ENCODE data around the gene JARID2. TPM values are rescaled to one million over a fixed set of nuclear protein-coding genes. Genes with fewer than 3 reads are reported as not detected.

The JARID2 gene
- polyA plus RNA-seq, 1 donor (not counting 4 experiments of a cell fraction or from before 2014, with no cell fraction given): 11.0 TPM

- H2AFZ ChIP-seq (ENCODE audit: control insufficient read depth, low read length): no peak overlapping the region
- dilution Hi-C loops (cut with MboI; ENCODE audit: extremely low pct_ligation_motif_present, low sequenced_read_pairs): no loop called here
- peak overlapping the region; percentile 85 for H3K27ac ChIP-seq (ENCODE audit: control insufficient read depth, insufficient read depth, low read length)
- H3K36me3 ChIP-seq (ENCODE audit: control insufficient read depth in 2 of 2, extremely low read depth in 1 of 2, insufficient read depth in 2 of 2, low read length in 2 of 2): no peaks in the 10 kb centered on the region
- peaks cover 94% of the 10 kb centered on the region for H3K79me2 ChIP-seq (ENCODE audit: control insufficient read depth, insufficient read depth, low read length)
- no peaks in the 10 kb centered on the region for H3K27me3 ChIP-seq (ENCODE audit: control insufficient read depth, extremely low read depth, insufficient read depth, low read length)
- H3K9ac ChIP-seq (ENCODE audit: control insufficient read depth, extremely low read depth, insufficient read depth, low read length): peak overlapping the region; percentile 30
- peaks cover 7% of the 10 kb centered on the region for H3K9me1 ChIP-seq (ENCODE audit: control insufficient read depth, extremely low read depth, insufficient read depth, low read length)
- H3K9me3 ChIP-seq (ENCODE audit: control insufficient read depth, low read depth, low read length): no peaks in the 10 kb centered on the region
- H3K4me3 ChIP-seq (ENCODE audit: control insufficient read depth in 2 of 3, extremely low read depth in 1 of 3, insufficient read depth in 2 of 3, low read depth in 1 of 3, low read length in 3 of 3): no peak overlapping the region
- H3K4me2 ChIP-seq (ENCODE audit: control insufficient read depth, extremely low read depth, insufficient read depth, low read depth, low read length): peak overlapping the region; percentile 6
- FAIRE-seq: peak; percentile 46
- H3K4me1 ChIP-seq (ENCODE audit: control insufficient read depth, extremely low read depth, insufficient read depth, low read length): peaks cover 41% of the 10 kb centered on the region
- TF ChIP-seq EZH2 (IDR thresholded peaks at IDR 0.05; ENCODE audit: low read length) (no peak), CTCF (optimal IDR thresholded peaks at IDR 0.05 in 1 of 3, IDR thresholded peaks at IDR 0.05 in 1 of 3, conservative IDR thresholded peaks at IDR 0.05 in 1 of 3; ENCODE audit: extremely low read depth in 1 of 3, insufficient read depth in 2 of 3, low read length in 3 of 3) (no peak)
- H4K20me1 ChIP-seq (ENCODE audit: control insufficient read depth, extremely low read depth, insufficient read depth, low read length): peaks cover 11% of the 10 kb centered on the region
- DNase-seq (ENCODE audit: low read depth, low spot score): peak; percentile 35
Measured at GRCh38 chr6:15329197-15329671, 83.4 kb downstream of the JARID2 start.

GRCh38 chr6:15330174-15330944 is 84.5 kb downstream of the JARID2 start:
- TF ChIP-seq EZH2 (IDR thresholded peaks at IDR 0.05; ENCODE audit: low read length) (no peak), CTCF (optimal IDR thresholded peaks at IDR 0.05 in 1 of 3, IDR thresholded peaks at IDR 0.05 in 1 of 3, conservative IDR thresholded peaks at IDR 0.05 in 1 of 3; ENCODE audit: extremely low read depth in 1 of 3, insufficient read depth in 2 of 3, low read length in 3 of 3) (no peak)
- peaks cover 11% of the 10 kb centered on the region for H4K20me1 ChIP-seq (ENCODE audit: control insufficient read depth, extremely low read depth, insufficient read depth, low read length)
- no peak overlapping the region for H3K4me2 ChIP-seq (ENCODE audit: control insufficient read depth, extremely low read depth, insufficient read depth, low read depth, low read length)
- peak overlapping the region; percentile 85 for H3K27ac ChIP-seq (ENCODE audit: control insufficient read depth, insufficient read depth, low read length)
- H3K4me1 ChIP-seq (ENCODE audit: control insufficient read depth, extremely low read depth, insufficient read depth, low read length): peaks cover 41% of the 10 kb centered on the region
- no peaks in the 10 kb centered on the region for H3K9me3 ChIP-seq (ENCODE audit: control insufficient read depth, low read depth, low read length)
- H2AFZ ChIP-seq (ENCODE audit: control insufficient read depth, low read length): no peak overlapping the region
- H3K27me3 ChIP-seq (ENCODE audit: control insufficient read depth, extremely low read depth, insufficient read depth, low read length): no peaks in the 10 kb centered on the region
- no peak overlapping the region for H3K4me3 ChIP-seq (ENCODE audit: control insufficient read depth in 2 of 3, extremely low read depth in 1 of 3, insufficient read depth in 2 of 3, low read depth in 1 of 3, low read length in 3 of 3)
- H3K9me1 ChIP-seq (ENCODE audit: control insufficient read depth, extremely low read depth, insufficient read depth, low read length): peaks cover 7% of the 10 kb centered on the region
- dilution Hi-C loops (cut with MboI; ENCODE audit: extremely low pct_ligation_motif_present, low sequenced_read_pairs): no loop called here
- no peak for FAIRE-seq
- H3K79me2 ChIP-seq (ENCODE audit: control insufficient read depth, insufficient read depth, low read length): peaks cover 93% of the 10 kb centered on the region
- no peaks in the 10 kb centered on the region for H3K36me3 ChIP-seq (ENCODE audit: control insufficient read depth in 2 of 2, extremely low read depth in 1 of 2, insufficient read depth in 2 of 2, low read length in 2 of 2)
- no peak for DNase-seq (ENCODE audit: low read depth, low spot score)
- H3K9ac ChIP-seq (ENCODE audit: control insufficient read depth, extremely low read depth, insufficient read depth, low read length): peak overlapping the region; percentile 16

Data from keratinocyte (primary cell).